HG02759 (cell line): Measurements from ENCODE around the gene MSX1.
A peak's percentile ranks its signal among the peaks of the same experiment; 100 is the strongest.

Experiments
- ATAC-seq: cut with Tn5 transposase; IDR thresholded peaks from one replicate; pipeline ENCODE4 v1.9.1; 2021; ENCODE audit warnings: mild to moderate bottlenecking, moderate library complexity; ENCODE audit not compliant: unreplicated experiment

MSX1 gene

DNA sequence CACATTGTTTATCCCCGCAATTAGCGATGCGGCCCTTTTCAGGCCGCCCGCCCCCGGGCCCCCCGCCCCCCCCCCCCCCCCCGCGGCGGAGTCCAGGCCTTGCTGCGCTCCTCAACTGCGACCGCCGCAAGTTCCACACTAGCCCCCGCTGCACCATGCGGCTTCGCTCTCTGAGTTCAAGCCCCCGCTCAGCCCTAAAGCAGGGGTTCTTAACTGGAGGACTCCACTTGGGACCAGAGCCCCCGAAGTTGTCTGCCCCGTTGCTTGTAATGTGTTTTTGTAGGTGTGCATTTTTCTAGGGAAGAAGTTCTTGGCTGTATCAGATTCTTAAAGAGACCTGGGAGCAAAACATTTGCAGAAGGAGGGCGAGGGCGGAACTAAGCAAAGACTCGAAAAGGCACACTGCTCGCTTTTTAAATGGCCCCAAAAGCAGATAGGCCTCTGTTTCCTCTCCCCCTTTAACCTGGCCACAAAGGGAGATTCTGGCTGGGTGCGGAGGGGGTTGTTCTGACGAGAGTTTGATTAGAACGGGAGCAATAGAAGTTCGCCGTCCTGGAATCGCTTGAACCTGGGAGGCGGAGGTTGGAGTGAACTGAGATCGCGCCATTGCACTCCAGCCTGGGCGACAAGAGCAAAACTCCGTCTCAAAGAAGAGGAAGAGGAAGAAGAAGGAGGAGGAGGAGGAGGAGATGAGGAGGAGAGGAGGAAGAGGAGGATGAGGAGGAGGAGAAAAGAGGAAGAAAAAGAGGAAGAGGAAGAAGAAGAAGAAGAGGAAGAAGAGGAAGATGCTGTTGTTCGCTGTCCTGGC, 2.3 kb upstream of the MSX1 start:
- no peak for ATAC-seq

DNA sequence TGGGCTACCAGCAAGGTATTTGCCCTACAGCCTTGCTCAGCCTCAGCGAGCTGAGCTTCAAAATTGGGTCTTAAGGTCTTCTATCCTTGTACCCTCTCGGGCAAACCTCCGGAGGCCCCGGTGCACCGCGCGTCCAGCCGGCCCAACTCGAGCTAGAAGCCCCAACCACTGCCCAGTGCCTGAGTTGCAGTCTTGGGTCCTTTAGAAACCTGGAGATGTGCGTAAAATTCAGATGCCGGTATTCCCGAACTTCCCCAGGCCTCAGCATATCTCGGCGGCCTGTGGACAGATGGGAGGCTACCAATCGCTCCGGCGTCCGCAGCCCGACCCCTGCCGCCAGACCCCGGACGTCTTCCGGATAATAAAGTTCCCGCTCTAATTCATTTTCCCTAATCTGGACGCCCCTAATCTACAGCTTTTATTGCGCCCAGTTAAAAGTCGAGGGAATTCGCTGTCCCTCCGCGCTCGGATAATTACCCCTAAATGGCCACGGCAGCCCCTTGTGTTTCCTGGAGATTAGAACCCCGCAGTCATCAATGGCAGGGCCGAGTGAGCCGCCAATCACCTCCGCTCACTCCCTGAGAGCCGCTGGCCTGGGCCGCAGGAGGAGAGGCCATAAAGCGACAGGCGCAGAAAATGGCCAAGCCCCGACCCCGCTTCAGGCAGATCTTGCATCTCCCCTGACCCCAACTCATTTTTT, 1.5 kb upstream of the MSX1 start:
- no peak for ATAC-seq

DNA sequence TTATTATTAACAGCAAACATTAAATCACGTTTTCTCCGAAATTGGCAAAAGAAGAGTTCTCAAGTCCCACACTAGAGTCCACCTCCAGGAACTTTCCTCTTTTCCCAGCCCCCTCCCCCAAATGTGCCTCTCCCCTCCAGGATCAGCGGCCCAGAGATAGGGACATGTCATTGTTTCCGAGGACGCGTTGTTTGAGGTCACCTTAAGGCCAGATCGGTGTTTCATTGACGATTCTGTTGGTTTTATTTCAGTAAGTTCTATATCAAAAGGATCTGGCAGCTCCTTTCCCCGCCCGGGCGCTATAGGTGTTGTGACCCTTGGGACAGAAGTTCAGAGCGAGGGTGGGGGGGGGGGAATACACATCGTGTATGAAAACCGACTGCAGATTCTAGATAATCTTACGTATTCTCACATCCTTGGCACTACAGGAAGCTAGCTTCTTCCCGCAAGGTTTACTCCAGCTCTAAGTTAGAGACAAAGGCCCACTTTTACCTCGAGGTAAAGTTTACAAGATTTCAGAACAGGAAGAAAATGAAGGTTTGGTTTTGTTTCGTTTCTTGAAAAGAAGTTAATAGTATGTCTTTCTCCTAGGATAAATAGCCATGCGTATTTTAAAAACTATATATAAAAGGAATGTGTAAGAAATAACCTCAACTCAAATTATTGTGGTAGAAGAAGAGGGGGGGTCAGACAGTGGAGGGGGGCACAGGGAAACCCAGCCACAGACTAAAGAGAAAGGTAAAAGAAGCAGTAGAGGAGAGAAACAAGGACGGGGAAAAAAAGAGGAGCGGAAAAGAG, 739 bp upstream of the MSX1 start:
- no peak for ATAC-seq

DNA sequence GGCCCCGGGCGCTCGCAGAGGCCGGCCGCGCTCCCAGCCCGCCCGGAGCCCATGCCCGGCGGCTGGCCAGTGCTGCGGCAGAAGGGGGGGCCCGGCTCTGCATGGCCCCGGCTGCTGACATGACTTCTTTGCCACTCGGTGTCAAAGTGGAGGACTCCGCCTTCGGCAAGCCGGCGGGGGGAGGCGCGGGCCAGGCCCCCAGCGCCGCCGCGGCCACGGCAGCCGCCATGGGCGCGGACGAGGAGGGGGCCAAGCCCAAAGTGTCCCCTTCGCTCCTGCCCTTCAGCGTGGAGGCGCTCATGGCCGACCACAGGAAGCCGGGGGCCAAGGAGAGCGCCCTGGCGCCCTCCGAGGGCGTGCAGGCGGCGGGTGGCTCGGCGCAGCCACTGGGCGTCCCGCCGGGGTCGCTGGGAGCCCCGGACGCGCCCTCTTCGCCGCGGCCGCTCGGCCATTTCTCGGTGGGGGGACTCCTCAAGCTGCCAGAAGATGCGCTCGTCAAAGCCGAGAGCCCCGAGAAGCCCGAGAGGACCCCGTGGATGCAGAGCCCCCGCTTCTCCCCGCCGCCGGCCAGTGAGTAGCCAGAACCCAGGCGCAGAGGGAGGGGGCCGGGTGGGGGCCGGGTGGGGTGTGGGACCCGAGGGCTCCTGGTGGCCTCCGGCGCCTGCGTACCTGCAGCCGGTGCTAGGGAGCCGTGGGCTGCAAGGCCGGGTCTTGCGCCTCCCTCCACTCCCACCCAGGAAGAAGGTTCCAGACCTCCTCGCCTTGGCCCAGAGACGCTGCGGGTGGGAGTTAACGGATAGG, 534 bp downstream of the MSX1 start:
- ATAC-seq = peak; percentile 31

DNA sequence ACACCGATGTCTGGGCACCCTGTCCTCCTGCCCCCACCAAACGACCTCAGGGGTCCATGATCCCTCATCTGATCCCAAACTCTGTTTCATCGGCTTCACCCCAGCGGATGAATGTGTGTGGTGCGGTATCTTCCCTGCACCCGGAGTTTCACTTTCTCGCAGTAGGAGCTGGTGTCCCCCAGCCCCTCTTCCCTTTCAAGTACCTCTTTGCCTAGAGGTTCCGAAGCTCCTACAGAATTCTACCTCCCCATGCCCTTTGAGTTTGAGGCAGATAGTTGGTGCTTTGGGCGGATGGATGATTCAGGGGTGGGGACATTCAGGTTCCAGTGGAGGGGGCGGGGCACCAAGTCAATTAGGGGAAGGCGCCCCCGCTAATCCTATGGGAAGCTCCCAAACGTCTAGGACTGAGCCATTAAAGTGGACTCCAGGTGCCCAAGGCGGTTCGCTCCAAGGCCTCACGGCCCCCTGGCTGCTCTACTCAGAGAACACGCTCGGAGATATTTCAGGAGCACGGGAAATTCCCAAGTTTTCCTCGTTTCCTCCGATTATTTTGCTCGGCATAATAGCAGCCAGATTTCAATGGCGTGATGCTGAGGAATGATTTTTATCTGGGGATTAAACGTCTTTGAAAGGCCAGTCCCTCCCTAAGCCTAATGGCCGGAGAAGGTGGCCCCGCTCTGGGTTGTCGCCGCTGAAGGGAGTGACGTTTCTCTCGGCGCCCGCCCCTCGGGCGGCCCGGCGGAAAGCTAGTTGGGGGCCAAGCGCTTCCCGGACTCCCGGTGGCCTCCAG, 1.3 kb downstream of the MSX1 start:
- no peak for ATAC-seq

DNA sequence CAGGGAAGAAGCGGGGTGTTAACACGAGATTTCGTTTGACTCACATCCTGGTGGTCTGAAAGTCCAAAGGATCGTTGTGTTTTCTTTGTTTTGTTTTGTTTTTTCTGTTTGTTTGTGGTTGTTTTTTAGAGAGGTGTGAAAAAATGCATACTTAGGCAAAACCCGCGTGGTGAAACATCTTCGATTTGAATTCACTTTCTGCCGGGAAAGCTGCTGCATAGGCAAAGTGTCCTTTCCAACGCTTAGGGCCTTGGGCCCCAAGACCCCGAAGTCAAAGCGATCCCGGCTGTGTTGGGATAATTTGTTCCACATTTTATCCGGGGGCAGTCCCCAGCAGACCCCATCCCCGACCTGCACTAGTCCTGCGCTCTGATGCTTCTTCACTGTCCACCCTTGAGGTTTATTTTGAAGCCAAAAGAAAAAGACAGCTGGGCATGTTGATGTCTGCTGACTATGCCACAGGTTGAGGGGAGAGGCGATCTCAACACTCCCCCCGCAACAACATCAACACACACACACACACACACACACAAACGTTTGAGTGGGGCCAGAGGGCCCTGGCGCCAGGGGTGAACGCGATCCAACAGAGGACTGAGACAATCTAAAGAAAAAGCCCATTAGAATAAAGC, 2.0 kb downstream of the MSX1 start:
- no peak for ATAC-seq

DNA sequence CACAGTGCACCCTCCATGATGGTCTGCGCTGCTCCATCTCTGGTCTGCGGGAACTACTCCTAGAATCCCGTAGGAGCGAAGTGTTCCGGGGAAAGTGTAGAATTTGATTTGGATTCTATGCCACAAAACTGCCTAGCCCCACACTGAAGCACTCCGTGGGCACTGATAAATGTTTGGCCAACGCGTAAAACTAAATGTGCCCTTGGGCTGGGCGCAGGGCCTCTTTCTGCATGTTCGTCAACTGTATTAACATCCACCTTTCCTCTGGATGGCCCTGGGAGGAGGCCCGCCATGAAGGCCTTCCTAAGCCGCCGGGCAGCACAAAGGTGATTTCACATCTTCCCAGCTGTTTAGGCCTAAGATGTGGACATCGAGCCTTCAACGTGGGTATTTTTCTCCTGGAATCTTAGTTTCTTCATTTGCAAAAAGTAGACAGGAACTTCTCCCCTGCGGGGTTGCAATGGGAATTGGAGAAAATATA, 2.6 kb downstream of the MSX1 start:
- no peak for ATAC-seq

DNA sequence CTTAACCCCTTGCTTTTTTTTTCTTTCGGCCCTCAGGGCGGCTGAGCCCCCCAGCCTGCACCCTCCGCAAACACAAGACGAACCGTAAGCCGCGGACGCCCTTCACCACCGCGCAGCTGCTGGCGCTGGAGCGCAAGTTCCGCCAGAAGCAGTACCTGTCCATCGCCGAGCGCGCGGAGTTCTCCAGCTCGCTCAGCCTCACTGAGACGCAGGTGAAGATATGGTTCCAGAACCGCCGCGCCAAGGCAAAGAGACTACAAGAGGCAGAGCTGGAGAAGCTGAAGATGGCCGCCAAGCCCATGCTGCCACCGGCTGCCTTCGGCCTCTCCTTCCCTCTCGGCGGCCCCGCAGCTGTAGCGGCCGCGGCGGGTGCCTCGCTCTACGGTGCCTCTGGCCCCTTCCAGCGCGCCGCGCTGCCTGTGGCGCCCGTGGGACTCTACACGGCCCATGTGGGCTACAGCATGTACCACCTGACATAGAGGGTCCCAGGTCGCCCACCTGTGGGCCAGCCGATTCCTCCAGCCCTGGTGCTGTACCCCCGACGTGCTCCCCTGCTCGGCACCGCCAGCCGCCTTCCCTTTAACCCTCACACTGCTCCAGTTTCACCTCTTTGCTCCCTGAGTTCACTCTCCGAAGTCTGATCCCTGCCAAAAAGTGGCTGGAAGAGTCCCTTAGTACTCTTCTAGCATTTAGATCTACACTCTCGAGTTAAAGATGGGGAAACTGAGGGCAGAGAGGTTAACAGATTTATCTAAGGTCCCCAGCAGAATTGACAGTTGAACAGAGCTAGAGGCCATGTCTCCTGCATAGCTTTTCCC, 3.4 kb downstream of the MSX1 start:
- ATAC-seq = no peak

DNA sequence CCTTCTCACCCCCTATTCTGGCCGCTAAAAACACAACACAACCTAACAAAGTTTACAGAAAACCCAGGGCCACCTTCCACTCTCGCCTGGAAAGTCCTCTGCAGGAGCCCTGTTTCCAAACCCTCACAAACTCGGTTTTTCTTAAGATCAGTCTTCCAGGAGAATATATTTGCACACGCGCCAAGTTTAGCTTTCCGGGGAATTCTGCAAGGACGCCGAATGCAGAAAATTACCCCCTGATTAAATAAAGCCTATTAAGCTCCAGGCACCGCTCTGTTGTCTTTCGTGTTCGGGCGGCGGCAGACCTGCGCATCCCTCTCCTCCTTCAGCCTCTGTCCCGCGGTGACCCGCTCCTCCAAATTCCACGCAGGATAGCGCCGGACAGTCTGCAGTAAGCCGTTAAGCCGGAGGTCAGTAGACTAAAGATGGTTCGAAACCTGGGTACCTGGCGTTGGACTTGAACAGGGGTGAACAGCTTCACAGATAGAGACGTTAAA, 5.0 kb downstream of the MSX1 start:
- ATAC-seq = no peak

DNA sequence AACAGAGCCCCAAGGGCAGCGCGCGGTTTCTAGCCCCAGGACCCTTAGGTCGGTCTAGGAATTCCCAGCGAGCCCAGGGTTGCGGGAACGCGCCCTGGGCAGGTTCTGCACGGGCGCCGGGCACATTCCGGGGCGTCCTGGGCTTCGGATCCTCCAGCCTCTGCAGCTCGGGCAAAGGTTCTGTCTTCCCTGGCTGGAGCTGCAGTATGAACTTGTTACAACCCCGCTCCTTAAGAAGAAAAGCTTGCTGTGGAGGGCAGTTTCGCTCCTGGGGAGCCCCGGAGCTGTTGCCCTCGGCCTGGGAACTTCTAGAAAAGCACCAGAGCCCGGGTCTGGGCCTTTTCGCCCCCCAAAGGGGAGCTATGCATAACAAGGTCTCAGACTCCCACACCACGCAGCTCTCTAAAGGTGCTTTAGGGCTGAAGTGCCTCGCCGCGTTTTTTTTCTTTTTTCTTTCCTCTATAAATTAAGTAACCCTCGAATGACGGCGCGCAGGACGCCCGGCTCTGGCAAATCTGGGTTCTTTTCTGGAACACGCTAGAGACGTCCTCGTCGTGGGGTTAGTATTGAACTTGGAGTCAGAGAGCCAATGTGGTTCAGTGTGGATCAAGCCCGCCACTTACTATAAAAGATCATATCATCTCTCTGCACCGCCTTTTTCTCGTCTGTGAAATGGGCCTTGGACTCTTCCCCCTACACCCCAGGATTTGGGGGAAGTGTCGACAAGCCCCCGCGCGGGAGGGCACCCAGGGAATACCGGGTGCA, 5.7 kb downstream of the MSX1 start:
- no peak for ATAC-seq

DNA sequence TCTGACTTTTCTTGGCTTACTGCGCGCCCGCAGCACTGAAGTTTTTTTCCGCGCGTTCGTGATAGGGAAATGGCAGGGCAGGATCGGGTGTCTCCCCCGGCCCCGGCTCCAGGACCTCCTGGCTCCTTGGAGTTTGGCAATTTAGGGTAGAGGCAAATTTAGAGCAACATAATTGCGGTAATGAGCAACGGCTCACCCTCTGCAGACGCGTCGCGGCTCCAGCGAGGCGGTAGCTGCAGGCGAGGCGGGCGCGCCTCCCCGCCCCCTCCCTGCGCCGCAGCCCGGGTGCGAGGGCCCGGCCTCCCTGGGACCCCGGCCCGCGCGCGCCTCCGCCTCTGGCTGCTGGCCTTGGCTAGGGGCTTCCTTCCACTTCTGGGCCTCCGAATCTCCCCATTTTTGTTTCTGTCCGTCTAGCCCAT, 6.2 kb downstream of the MSX1 start:
- no peak for ATAC-seq

DNA sequence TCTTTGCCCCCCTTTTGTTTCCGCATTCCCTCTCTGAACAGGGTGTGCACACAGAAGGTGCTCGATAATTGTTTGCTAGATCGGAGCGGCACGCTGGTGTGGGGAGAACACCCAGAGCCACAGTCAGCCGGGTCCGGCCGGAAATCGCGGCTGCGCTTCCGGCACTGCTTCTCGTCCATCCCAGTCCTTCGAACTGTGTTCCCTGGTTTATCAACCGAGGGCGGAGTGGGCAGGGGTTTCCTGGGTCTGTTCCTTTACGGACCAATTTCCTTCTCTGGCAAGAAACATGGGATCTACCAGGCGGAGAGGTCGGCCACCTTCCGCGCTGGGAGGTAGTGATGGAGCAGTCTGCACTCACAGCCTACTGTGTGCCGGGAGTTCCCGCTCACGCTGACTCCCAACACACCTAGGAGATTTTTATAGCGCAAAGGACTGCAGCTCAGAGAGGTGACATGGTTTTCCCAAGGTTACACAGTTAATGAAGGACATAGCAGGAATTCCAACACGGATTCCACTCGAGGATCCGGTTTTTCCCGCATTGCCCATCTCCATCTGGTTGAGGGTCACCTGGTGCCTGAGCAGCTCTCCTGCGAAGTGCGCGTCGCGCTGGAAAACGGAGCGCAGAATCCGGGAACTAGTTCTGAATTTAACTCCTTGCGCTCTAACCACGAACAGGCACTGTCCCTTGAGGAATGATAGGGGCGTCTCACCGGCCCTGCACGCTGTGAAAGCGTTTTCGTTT, 6.8 kb downstream of the MSX1 start:
- no peak for ATAC-seq

DNA sequence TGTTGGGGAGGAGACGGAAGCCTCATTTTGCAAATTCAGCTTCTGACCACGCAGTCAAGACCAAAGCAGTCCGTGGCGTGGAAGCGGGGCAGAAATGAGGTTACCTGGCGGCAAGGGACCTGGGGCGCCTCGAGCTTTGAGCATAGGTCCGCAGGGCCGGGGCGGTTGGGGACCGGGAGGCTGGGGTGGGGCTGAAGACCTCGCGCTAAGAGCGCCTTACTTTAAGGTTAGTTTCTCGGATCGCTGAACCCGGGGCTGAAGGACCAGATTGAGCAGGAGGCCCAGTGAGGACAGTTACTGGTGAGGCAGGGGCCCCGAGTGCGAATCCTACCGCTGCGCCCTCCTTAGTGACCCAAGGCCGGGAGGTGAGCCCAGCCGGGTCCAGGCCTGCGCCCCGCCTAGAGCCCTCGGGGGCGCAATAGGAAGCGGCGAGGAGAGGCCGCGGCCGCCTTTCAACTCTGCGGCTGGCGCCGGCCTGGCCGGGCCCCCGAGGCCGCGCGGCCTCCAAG, 7.5 kb downstream of the MSX1 start:
- no peak for ATAC-seq

DNA sequence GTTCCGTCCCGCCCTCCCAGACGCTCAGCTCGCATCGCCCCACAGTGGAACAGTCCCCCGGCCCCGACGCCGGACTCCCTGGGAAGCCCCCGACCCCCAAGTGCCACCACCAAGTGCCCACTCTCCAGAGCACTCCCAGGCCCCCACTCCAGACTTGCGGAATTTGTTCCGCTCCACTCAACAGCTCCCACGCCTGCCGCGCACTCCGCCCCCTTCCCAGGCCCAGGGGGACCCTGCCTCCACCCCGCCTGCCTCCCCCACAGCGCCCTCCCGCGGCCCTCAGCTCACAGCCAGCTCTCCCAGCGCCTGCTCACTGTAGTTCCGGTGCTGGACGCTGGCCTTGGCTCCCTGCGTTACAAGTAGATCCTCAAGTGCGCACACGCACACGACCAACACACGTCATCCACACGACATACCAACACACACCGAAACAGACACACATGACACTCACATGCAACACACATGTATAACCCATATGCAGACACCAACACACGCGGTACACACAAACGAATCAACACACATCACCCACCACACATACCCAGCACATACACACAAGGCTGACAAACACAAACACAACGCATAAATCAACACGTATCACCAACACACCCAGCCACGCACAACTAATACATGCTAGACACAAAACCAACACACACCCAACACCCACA, 8.0 kb downstream of the MSX1 start:
- ATAC-seq = no peak

DNA sequence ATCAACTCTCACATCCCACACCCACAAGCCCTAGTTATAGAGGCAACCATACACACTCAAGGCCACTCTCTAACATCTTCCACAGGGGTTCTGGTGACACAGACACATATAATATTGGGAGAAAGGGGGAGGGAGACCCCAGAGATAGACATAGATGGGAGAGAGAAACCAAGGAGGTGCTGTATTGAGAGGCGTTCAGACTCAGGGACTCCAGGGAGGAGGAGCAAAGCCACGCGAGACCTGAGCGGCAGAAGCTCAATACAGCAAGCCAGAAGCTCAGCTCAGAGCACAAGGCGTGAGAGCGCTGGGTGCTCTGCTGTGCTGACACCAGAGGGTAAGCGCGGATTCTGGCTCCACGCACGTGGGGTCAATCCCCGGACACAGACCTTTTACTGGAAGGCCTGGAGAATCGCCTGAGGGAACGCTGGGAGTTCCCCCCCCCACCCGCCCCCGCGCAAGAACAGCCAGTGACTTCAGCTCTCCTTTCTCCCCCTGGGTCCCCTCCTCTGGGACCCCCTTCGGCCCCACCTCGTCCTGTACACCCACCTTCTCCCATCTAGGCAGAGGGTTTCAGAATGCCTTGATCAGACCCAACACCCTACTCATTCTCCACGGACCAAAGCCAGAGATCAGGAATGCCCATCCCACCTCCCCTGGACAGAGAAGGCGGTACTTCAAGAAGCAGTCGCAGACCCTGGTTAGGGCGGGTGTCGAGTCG, 8.7 kb downstream of the MSX1 start:
- ATAC-seq = no peak
